Measurements from ENCODE around the gene TMEM183A.

TMEM183A gene

GRCh38 chr1:203044546-203045250, 37.5 kb downstream of the TMEM183A start:
- no peak for DNase-seq

GRCh38 chr1:203045336-203045735, 38.2 kb downstream of the TMEM183A start:
- DNase-seq, result no peak

GRCh38 chr1:203045821-203046594, 38.8 kb downstream of the TMEM183A start:
- DNase-seq, result peak in 19 of 58 donors; percentile 10 to 66 (median 35)

GRCh38 chr1:203046984-203047630, 39.9 kb downstream of the TMEM183A start:
- no peak for DNase-seq

- no peak for DNase-seq
Measured at GRCh38 chr1:203048086-203048485, 40.9 kb downstream of the TMEM183A start.

- no peak for DNase-seq
Measured at GRCh38 chr1:203048555-203049051, 41.4 kb downstream of the TMEM183A start.

- DNase-seq, result no peak
Measured at GRCh38 chr1:203049077-203049476, 41.9 kb downstream of the TMEM183A start.

GRCh38 chr1:203049576-203050180, 42.5 kb downstream of the TMEM183A start:
- no peak for DNase-seq

- DNase-seq, result no peak
Measured at GRCh38 chr1:203050826-203051225, 43.7 kb downstream of the TMEM183A start.

GRCh38 chr1:203051841-203052324, 44.7 kb downstream of the TMEM183A start:
- DNase-seq, result no peak

- no peak for DNase-seq
Measured at GRCh38 chr1:203052601-203053000, 45.4 kb downstream of the TMEM183A start.

GRCh38 chr1:203054184-203054583, 47.0 kb downstream of the TMEM183A start:
- no peak for DNase-seq

GRCh38 chr1:203054642-203055041, 47.5 kb downstream of the TMEM183A start:
- DNase-seq, result no peak

- DNase-seq, result no peak
Measured at GRCh38 chr1:203055161-203055799, 48.1 kb downstream of the TMEM183A start.

GRCh38 chr1:203056012-203056411, 48.8 kb downstream of the TMEM183A start:
- no peak for DNase-seq

GRCh38 chr1:203056516-203056915, 49.3 kb downstream of the TMEM183A start:
- DNase-seq, result no peak

GRCh38 chr1:203057911-203058675, 50.9 kb downstream of the TMEM183A start:
- DNase-seq, result no peak

- DNase-seq, result no peak
Measured at GRCh38 chr1:203058676-203058935, 51.4 kb downstream of the TMEM183A start.

GRCh38 chr1:203059485-203059884, 52.3 kb downstream of the TMEM183A start:
- DNase-seq, result no peak

- no peak for DNase-seq
Measured at GRCh38 chr1:203060115-203060514, 52.9 kb downstream of the TMEM183A start.
